Stimulated activated CD4-positive, alpha-beta T cell treated with anti-CD3 and anti-CD28 coated beads, Interleukin-15, amount 100 ng/mL, for 24 hours (primary cell): ENCODE measurements around the gene SRGAP2B.
"Not testable (repeated sequence)": the region's sequence is repeated elsewhere in the genome, so short reads cannot be mapped to it uniquely, and the experiment has no call there.

Source experiments
- DNase-seq: peaks from one replicate; pipeline ENCODE4 v3.0.0-alpha.2; 2020

Gene SRGAP2B

GRCh38 chr1:144938627-144939026 lies 156.5 kb downstream of the SRGAP2B start:
- DNase-seq, result not testable (repeated sequence)

- not testable (repeated sequence) for DNase-seq
Observed at GRCh38 chr1:144936186-144936732, 158.9 kb downstream of the SRGAP2B start.

GRCh38 chr1:144935310-144935709 lies 159.8 kb downstream of the SRGAP2B start:
- not testable (repeated sequence) for DNase-seq

GRCh38 chr1:144933014-144933413 lies 162.1 kb downstream of the SRGAP2B start:
- DNase-seq, result not testable (repeated sequence)

GRCh38 chr1:144932153-144932552 lies 163.0 kb downstream of the SRGAP2B start:
- DNase-seq, result not testable (repeated sequence)

- not testable (repeated sequence) for DNase-seq
Observed at GRCh38 chr1:144931553-144931952, 163.6 kb downstream of the SRGAP2B start.

- DNase-seq, result not testable (repeated sequence)
Observed at GRCh38 chr1:144930085-144930777, 164.9 kb downstream of the SRGAP2B start.

- not testable (repeated sequence) for DNase-seq
Observed at GRCh38 chr1:144927292-144927691, 167.8 kb downstream of the SRGAP2B start.

- DNase-seq, result not testable (repeated sequence)
Observed at GRCh38 chr1:144923640-144924039, 171.5 kb downstream of the SRGAP2B start.

- not testable (repeated sequence) for DNase-seq
Observed at GRCh38 chr1:144922785-144923184, 172.3 kb downstream of the SRGAP2B start.

GRCh38 chr1:144919106-144919505 lies 176.0 kb downstream of the SRGAP2B start:
- DNase-seq, result not testable (repeated sequence)

GRCh38 chr1:144918027-144918603 lies 177.0 kb downstream of the SRGAP2B start:
- DNase-seq, result not testable (repeated sequence)

GRCh38 chr1:144917154-144918026 lies 177.7 kb downstream of the SRGAP2B start:
- not testable (repeated sequence) for DNase-seq

GRCh38 chr1:144913977-144914734 lies 181.0 kb downstream of the SRGAP2B start:
- not testable (repeated sequence) for DNase-seq

- not testable (repeated sequence) for DNase-seq
Observed at GRCh38 chr1:144913458-144913857, 181.7 kb downstream of the SRGAP2B start.

GRCh38 chr1:144910729-144911128 lies 184.4 kb downstream of the SRGAP2B start:
- DNase-seq, result not testable (repeated sequence)

- not testable (repeated sequence) for DNase-seq
Observed at GRCh38 chr1:144900841-144901240, 194.3 kb downstream of the SRGAP2B start.

- DNase-seq, result not testable (repeated sequence)
Observed at GRCh38 chr1:144894454-144895201, 200.5 kb downstream of the SRGAP2B start.

GRCh38 chr1:144893710-144894438 lies 201.3 kb downstream of the SRGAP2B start:
- DNase-seq, result not testable (repeated sequence)

- DNase-seq, result not testable (repeated sequence)
Observed at GRCh38 chr1:144893062-144893461, 202.1 kb downstream of the SRGAP2B start.
